NCI-H774 (cell line): ENCODE data around the gene PPP2R1A.
A peak's percentile ranks its signal among the peaks of the same experiment; 100 is the strongest.
"Not testable (repeated sequence)": the region's sequence is repeated elsewhere in the genome, so short reads cannot be mapped to it uniquely, and the experiment has no call there.

Experiments used
- DNase-seq: peaks from one replicate; lab custom pipeline; 2025; lab: John Stamatoyannopoulos, UW

Gene PPP2R1A

GRCh38 chr19:52244021-52244420 is 54.2 kb downstream of the PPP2R1A start:
- DNase-seq, result no peak

DNA sequence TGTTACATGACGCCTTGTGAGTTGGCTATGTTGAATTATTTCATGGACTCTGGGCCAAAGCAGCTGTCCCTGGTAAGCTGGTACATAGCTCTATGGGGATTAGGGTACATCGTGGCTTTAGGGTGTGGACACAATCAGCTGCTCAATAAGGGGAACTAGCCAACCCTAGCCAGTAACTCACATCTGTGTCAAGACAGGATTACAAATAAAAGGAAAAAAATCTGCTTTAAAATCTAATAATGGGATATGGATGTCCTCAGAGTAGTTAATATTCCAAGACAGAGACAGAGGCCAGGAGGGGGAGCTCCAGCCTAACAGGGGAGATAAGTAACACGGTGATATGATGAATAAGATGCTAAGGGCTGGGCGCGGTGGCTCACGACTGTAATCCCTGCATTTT is 58.4 kb downstream of the PPP2R1A start:
- DNase-seq, result no peak

GRCh38 chr19:52258426-52258825 is 68.6 kb downstream of the PPP2R1A start:
- no peak for DNase-seq

DNA sequence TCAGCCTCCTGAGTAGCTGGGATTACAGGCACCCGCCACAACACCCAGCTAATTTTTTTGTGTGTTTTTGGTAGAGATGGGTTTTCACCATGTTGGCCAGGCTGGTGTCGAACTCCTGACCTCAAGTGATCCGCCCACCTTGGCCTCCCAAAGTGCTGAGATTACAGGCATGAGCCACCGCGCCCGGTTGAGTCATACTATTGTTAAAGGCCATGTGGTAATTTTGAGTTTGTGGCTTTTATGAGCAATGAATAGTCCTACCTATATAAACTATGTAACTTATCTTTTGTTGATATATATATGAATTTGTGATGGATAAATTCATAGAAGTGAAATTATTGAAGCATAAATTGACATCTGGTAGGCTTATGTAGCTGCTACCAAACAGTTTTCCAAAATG is 75.7 kb downstream of the PPP2R1A start:
- DNase-seq, result not testable (repeated sequence)

DNA sequence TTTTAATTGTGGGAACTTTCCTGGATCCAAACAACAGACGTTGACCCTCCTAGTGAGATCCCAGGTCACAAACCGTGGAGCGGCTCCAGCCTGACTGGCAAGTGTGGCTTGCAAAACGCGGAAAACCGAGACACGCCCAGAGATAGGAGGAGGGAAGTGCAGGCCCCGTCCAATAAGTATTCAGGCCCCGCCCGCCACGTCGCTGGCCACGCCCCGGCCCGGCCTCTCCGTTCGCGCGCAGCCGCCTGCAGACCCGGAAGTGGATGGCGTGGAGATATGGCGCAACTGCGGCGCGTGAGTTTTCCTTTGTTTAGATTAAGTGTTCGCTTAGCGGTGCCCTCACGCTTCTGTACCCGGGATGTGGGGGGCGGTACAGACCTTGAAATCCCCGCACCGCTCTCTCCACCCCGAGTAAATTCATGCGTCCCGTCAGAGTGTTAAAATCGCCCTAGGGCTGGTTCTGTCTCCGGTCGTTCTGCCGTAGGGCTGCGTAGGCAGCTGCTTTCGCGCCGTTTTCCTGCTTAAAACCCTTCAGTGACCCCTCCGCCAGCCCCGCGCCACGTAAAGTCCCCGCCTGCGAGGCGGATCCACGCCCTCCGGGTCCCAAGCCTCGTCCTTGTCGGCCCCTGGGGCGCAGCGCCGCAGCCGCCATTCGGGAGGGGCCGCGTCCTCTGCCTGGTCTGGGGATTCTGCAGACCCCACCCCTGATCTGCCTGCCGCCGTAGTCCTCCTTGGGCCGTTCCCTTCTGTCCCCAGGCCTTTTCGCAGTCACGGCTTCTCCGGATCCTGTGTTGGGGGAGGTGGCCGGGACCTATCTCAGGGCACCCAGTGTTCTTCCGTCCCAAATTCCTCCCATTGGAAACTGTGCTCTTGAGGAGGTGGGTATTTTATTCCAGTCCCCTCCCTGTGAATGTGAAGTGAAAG is 79.7 kb downstream of the PPP2R1A start, which contains the start of gene ZNF766:
Gene ZNF766, plus strand, starts transcription at position 250 of the 924 bp plus-strand sequence. Its CDS starts 27 bp downstream, at position 277.
- peak; percentile 92 for DNase-seq

DNA sequence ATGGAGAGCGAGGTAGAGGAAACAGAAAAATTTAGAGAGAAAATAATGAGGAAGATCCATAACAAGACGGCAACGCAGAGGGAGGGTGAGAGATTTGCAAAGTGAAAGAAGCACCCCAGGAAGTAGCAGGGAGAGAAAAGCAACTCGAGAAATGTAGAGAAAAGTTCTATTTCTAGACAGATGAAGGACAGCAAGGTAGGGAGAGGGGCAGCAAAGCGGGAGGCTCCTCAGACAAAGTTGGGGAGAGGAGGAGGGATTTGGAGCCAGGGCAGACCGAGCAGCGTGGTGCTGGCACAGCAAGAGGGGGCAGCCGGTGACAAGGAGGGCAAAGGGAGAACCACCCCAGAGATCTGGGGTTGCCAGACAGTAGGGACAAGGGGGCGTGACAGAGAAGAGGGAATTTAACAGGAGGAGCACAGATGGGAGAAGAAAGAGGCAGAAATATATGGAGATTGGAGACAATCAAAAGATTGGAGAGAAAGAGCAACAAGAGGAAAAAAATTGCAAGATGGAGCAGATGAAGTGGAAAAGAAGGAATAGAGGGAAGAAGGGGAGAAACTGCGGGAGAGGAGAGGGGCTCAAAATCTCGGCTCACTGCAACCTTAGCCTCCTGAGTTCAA is 80.5 kb downstream of the PPP2R1A start:
- DNase-seq, result no peak

DNA sequence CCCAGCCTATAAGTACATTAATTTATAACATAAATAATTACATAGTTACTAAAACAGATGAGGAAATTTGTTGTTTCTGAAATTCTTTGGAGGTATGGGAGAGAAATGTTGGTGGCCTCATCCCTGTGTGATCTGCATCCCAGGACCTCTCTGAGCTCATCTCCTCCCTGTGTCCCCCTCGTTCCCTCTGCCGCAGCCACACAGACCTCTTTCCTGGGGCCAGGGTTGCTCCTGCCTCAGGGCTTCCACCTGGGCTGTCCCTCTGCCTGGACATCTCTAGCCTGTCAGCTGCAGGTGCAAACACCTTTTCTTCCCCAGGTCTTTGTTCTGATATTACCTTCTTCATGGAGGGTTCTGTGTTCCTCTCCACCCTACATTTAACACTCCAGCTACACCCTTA is 83.4 kb downstream of the PPP2R1A start:
- DNase-seq, result no peak

DNA sequence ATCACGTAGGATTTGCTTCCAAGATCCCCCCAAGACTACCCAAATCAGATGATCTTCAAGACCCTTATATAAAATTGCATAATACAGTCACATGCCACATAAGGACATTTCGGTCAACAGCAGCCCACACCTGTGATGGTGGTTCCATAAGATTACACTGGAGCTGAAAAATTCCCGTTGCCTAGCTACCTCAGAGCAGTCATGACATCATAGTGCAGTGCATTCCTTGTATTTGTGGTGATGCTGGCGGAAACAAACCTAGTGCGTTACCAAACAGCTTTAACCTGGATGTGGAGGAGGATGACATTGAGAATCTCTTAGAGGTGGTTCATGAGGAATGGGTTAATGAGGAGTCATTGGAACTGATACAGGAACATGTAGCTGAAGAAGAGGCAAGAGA is 84.3 kb downstream of the PPP2R1A start:
- no peak for DNase-seq

DNA sequence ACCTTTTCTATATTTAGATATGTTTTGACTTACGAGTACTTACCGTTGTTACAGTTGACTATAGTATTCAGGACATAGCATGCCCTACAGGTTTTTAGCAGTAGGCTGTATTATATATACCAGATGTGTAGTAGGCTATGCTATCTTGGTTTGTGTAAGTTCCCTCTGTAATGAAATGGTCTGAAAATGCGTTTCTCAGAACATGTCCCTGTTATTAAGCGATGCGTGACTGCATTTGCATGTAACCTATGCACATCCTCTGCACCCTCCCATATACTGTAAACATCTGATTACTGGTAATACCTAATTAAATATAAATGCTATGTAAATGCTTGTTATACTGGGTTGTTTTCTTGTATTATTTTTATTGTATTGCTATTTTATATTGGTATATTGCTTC is 86.1 kb downstream of the PPP2R1A start:
- DNase-seq, result no peak

GRCh38 chr19:52277471-52277870 is 87.6 kb downstream of the PPP2R1A start:
- DNase-seq, result no peak
